SK-N-MC (cell line): ENCODE measurements around the gene GABRG3.

Source experiments
- EZH2 ChIP-seq: fragments of 200-600 bp; sonication (generic); IDR thresholded peaks from one replicate; pipeline ENCODE4 v1.6.1; 2017; ENCODE audit warnings: antibody characterized with exemption
- FOXP2 ChIP-seq: optimal IDR thresholded peaks from 2 replicates; pipeline ENCODE3; 2011; ENCODE audit warnings: mild to moderate bottlenecking, moderate library complexity; ENCODE audit not compliant: insufficient read depth; ENCODE audit errors: extremely low read length, control extremely low read depth
- POLR2AphosphoS5 ChIP-seq: IDR thresholded peaks from 2 replicates; pipeline ENCODE4 v1.6.1; 2012; ENCODE audit warnings: mild to moderate bottlenecking, low read depth, low read length, borderline replicate concordance

DNA sequence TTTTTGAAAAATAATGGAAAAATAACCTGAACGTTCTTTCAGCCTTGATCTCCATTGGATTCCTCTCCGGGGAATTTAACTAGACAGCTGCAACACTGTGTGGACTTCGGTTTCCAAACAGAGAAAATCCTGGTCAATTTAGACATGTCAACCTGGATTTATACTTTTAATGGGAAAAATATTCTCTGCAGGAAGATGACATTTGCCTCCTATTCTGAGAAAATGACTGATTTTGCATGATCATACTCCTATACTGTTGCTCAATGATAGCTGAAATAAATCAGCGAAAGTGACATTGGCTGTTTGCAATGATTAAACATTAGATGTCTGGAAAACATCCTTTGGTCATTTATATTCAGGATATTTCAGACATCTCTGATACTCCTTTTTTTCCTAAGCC, 94.8 kb downstream of the GABRG3 start:
- no peak for TF ChIP-seq EZH2
- TF ChIP-seq FOXP2: no peak
- no peak for TF ChIP-seq POLR2AphosphoS5
